Fibroblast of skin of scalp (primary cell): ENCODE measurements around the gene MYO5B.
A peak's percentile ranks its signal among the peaks of the same experiment; 100 is the strongest.
"Not testable (repeated sequence)": the region's sequence is repeated elsewhere in the genome, so short reads cannot be mapped to it uniquely, and the experiment has no call there.

ENCODE experiments used
- DNase-seq: peaks from one replicate; pipeline ENCODE4 v3.0.0-alpha.2; 2013

The MYO5B gene

DNA sequence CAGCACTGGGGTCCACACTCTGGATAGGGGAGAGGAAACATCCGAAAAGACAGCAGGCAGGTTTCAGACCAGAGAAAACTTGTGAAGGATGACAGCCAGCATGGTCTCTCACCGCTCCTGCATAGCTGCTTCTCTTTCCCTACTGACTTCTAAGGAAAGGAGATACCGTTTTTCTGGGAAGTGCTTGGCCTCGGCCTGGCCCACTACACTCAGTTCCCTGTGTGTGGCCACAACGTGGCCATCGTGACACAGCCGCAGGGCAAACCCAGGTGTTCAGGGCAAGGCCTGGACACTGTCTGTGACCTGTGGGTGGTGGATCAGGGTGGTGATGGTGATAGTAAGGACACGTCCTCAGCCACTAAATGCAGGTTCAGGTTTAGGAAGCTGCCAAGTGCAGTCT, 347.4 kb downstream of the MYO5B start:
- no peak for DNase-seq

DNA sequence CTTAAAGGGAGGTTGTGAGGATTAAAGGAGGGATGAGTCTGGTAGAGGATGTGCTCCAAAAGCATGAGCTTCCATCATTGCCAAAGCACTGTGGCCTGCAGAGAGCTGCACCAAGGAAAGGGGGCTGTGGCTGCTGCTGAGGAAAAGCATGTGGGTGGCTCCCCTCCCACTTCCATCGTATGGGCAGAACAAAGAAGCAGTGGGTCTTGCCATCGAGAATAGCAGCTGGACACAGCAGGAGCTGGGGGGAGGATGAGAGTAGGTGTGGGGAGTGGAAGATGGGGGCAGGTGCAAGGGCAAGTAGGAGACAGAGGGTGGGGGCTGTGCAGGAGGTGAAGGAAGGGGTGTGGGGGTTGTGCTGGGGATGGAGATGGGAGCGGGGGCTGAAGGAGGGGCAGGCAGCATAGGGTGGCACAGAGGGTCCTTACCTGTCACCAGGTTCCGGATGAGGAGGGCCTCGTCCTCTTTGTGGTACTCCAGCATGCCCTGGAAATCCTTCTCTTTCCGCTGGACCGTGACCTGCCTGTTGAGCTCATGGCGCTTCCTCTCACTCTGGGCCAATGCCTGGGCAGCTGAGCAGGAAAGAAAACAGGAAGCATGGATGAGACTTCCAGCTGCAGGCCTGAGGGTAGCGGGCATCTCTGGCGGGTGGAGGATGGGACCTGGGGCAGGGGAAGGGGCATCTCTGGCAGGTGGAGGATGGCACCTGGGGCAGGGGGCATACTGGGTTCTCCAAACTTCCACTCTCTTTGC, 348.1 kb downstream of the MYO5B start:
- DNase-seq: no peak

DNA sequence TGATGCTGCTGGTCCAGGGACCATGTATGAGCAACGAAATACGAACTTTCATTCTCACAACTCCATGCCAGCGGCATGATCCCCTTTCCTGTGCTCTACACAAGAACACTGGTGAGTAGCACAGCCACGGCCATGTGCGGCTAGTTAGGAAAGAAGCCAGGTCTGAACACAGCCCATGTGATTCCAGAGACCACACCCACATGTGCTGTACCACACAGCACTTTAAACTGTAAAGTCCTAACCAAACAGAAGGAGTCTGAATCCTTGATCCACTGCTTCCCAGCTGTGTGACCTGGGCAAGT, 348.6 kb downstream of the MYO5B start:
- DNase-seq: peak; percentile 43

DNA sequence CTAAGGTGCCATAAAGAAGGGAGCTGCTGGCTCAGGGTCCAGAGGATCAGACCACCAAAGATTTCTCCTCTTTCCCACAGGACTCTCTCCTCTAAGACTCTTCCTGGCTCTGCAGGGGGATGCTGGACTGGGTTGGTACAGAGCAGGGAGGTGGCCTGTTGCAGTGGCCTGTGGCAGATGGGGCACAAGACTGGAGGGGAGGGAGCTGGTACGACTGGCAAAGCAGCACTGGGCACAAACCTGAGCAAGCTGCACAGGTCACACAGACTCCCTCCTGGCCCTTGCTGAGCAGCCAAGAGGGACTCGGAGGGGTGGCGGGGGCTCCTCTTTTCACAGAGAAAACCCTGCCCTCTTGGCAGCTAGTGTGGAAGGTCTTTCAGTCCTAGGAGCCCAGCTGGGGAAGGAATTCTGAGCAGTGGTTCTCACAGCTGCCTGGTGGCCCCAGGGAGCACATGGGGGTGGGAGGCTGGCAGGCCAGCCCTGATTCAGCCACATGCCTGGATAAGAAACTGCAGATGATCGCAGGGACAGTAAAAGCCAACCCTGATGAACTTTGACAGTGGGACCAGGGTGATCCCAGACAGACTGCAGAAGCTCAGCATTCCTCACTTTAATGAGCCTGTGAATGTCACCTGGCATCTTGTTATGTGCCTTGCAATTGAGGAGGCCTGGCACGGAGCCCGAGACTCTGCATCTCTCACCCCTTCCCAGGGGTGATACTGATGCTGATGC, 349.2 kb downstream of the MYO5B start:
- peak; percentile 47 for DNase-seq

DNA sequence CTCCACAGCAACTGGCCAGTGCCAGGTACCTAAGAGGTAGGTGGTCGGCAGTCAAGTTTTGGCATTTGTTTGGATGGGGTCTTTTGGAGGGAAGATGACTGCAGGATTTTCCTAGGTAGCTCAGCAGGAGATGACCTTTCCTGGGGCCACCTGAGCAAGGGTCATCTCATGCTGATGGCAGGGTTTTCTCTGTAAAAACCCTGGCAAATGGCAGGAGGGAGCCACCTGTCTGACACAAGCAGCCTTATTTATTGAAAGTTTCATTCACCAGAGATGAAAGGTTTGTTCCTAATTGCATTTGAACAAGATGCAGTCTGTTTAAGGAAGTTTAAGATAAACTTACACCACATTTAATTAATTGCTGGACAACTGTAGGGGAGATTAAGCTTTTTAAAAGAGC, 350.0 kb downstream of the MYO5B start:
- no peak for DNase-seq

DNA sequence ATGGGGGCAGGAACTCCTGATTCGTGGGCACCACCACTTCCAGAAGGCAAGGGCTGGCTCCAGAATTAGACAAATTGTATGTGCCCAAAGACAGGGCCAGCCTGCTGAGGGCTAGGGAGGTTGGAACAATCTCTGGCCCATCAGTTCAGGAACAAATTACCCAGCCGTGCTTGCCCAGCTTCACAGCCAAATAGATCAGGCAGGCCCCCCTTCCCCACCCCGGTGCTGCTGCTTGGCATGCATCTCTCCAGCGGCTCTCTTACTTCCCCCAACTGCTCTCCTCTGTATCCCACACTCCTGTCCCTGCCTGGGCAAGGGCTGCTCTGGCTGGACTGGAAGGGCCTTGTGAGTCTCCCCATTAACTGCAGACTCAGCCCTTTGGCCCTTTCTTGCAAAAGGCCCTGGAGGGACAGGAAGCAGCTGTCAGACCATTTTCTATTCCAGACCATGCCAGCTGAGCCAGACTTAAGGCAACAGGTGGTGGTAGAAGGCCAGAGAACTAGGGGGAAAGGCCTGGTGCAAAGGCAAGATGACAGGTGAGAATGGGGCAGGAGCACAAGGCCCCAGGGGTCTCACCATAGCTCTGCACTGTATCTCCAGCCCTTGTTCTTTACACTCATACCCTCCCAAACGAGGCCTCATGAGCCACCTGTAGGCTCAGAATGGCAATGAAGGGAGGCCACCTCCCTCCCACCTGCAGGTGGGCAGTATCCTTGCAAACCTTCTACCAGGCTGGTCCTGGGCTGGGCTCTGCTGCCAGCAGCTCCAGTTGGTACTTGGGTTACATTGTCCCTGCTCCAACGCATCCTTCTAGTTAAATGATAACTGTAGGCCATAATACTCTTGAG, 350.9 kb downstream of the MYO5B start:
- no peak for DNase-seq

GRCh38 chr18:49843131-49843530, 351.8 kb downstream of the MYO5B start:
- DNase-seq: no peak

GRCh38 chr18:49842656-49843055, 352.3 kb downstream of the MYO5B start:
- no peak for DNase-seq

DNA sequence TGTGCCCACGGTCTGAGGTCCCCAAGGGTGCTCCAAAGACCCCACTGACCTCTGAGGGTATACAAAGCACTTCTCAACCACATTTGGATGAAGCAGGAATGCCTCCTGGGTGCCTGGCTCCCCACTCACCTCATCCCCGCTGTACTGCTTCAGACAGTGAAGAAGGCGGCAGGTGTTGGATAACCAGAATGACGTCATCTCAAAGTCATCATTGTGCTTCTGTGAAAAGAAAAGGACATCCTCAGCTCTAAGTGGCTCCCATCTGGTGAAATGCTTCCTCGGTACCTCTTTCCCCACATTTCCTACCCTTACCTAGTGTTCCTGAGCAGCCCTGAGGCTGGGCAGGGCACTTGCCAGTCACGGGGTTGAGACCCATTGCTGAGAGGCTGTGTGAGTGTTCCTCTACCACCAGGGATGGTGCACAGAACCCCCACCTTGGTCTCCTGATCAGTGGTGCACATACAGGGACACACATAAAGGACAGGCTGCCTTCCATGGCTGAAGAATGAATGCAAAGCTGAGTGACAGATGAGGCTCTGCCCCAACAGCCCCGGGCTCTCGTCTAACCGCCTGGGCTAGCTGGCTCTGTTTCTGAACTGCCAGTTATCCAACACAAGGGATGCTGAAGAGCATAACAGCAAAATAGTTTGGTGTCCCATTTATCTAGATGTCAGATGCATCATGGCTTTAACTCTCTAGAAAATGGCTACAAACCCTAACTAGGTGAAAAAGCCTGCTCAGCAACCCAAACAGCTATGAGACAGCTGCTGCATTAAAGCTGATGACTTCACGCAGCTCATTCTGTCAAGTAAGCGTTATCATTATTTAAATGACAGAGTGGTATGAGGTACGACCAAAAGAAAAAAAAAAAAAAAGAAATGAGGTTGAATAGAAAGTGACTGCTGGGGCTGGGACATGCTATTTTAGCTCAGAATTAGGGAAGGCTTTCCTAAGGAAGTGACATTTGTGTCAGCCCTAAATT, 353.4 kb downstream of the MYO5B start:
- DNase-seq: no peak

DNA sequence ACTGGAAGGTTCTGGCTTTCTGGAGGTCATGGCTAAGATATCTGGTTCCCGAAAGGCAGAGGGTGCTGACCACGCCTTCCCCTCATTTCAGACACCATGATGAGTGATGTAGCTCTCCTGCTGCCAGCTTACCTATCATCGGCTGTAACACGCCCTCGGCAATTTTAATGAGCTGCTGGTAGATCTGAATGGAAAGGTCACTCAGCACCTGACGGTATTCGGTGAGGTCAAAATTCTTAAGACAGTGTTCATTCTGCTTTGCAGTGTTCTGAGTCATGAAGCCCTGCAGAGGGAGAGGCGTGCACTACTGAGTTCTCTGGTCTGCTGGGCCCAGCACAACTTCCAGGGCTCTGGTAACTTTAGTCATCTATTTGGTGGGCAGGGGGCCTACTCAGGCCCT, 355.9 kb downstream of the MYO5B start:
- DNase-seq: peak; percentile 8

DNA sequence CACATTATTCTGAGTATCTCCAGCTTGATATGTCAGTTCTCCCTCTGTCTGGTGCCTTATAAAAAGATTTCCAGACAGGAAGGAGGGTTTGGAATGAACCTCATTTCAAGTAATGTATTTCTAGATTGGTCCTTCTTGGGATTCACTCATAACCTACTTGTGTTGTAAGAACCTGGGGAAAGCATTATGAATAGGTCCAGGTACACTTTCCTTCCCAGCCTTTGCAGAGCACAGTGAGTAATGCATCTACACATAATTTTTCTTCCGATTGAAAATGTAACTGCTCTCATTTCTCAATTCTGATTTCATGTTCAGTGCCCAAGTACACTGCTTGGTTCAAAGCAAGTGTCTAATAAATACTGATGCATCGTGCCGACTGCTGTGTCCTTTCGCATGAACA, 356.6 kb downstream of the MYO5B start:
- DNase-seq: no peak

DNA sequence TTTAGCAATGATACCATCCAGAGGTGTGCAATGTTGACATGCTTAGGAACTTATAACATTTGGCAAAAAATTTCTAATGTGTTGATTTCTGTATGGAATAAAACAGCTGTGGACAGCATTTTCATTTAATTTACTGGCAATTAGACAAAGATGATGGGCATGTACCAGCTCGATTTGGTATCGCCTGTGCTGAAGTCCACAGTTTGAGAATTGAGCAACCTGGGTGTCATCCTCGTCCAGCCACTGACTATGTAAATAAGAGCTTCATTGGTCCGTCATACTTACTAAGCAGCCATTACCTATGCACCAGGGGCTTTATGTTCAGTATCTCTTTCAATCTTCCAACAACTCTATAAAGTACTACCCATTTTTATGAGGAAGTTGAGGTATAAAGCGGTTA, 357.1 kb downstream of the MYO5B start:
- DNase-seq: no peak

DNA sequence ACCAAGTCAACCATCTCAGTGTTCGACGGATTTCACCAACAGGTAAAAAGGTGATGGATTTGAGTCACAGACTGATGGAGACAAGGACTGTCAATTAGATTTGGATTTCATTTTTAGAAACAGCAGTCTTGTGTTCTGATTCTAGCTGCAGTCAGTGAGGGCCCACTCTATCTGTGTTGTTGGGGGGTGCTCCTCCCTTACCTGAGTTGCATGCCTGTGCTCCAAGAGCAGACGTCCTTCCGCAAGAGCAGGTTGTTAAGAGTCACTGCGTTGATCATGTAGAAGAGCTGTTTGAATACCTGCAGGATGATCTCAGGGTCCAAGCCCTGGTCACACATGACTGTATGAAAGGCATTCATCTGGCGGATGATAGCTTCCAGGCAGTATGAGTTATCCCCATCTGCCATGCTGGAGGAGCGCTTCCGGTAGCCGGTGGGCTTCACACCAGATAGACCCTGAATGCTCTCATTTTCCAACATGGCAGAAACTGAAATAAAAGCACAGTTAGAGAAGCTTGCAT, 357.6 kb downstream of the MYO5B start:
- DNase-seq: not testable (repeated sequence)

- DNase-seq: no peak
Measured at GRCh38 chr18:49835405-49835804, 359.5 kb downstream of the MYO5B start.

- DNase-seq: no peak
Measured at GRCh38 chr18:49834258-49834657, 360.7 kb downstream of the MYO5B start.

GRCh38 chr18:49833814-49834213, 361.1 kb downstream of the MYO5B start:
- no peak for DNase-seq

- DNase-seq: no peak
Measured at GRCh38 chr18:49832221-49832647, 362.7 kb downstream of the MYO5B start.

DNA sequence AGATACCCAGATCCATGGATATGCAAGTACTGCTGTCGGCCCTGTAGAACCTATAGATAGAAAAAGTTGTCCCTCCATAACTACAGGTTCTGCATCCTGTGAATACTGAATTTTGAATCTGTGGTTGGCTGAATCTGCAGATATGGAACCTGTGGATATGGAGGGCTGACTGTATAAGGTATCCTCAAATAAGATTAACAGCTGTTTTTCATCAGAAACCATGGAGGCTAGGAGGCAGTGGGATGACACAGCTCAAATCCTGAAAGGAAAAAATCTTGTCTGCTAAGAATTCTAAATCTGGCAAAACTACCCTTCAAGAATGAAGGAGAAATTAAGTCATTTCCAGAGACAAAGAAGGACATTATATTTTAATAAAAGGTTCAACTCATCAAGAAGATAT, 367.0 kb downstream of the MYO5B start:
- DNase-seq: no peak

- no peak for DNase-seq
Measured at GRCh38 chr18:49819823-49820671, 374.9 kb downstream of the MYO5B start.

GRCh38 chr18:49819071-49819662, 375.8 kb downstream of the MYO5B start:
- DNase-seq: no peak

DNA sequence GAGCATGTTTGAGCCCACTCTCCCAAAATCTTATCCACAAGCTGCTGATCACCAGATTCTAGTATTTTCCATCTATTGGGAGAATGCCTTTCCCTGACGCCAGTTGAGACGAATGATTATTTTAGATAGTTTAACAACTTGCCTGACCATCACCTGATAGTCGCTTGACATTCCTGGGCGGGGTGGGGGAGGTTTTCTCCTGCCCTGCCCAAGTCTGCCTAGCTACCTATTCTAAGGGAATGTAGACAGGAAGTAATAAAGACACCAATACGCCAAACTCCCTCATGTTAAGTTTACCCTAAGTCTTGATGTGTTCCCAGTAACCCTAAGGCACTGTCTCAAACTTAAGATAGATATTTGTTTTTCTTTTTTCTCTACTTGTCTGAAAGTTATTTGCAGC, 377.0 kb downstream of the MYO5B start:
- no peak for DNase-seq
